ENCODE results near the gene GRIN2A. TPM values are rescaled to one million over a fixed set of nuclear protein-coding genes. Genes with fewer than 3 reads are reported as not detected.

Gene GRIN2A
- polyA plus RNA-seq, 1 donor from 2014 or later, result 0.11 TPM

GRCh38 chr16:9723136-9723535, 459.1 kb downstream of the GRIN2A start:
- no peaks in the 10 kb centered on the region for H3K79me2 ChIP-seq (replicated peaks; ENCODE audit: insufficient read depth, low read length)
- H3K9me3 ChIP-seq (ENCODE audit: low read length), result no peaks in the 10 kb centered on the region
- no peaks in the 10 kb centered on the region for H3K27me3 ChIP-seq (ENCODE audit: insufficient read depth, low read depth, low read length)
- H3K9me2 ChIP-seq (ENCODE audit: insufficient read depth, low read length), result no peaks in the 10 kb centered on the region
- no peaks in the 10 kb centered on the region for H4K20me1 ChIP-seq (ENCODE audit: insufficient read depth)
- no peak overlapping the region for H3K27ac ChIP-seq (ENCODE audit: low read length)
- H3F3A ChIP-seq (ENCODE audit: insufficient read depth, low read length, poor library complexity, severe bottlenecking), result no peaks in the 10 kb centered on the region
- no peak for TF ChIP-seq TAF1 (IDR thresholded peaks at IDR 0.05; ENCODE audit: low read depth)
- no peak for TF ChIP-seq EZH2 (IDR thresholded peaks at IDR 0.05; ENCODE audit: borderline replicate concordance, insufficient read depth, low read length, poor library complexity, severe bottlenecking)
- no peak for TF ChIP-seq MXI1 (conservative IDR thresholded peaks at IDR 0.05; ENCODE audit: poor library complexity, severe bottlenecking)
- TF ChIP-seq REST (IDR thresholded peaks at IDR 0.05; ENCODE audit: borderline replicate concordance), result no peak
- no peak for TF ChIP-seq SMC3 (conservative IDR thresholded peaks at IDR 0.05; ENCODE audit: poor library complexity)
- no peak for TF ChIP-seq EP300 (conservative IDR thresholded peaks at IDR 0.05; ENCODE audit: poor library complexity, severe bottlenecking)
- TF ChIP-seq CTCF (IDR thresholded peaks at IDR 0.05; ENCODE audit: poor library complexity, severe bottlenecking), result no peak
- TF ChIP-seq POLR2AphosphoS5 (IDR thresholded peaks at IDR 0.05), result no peak
- no peak for TF ChIP-seq RAD21 (conservative IDR thresholded peaks at IDR 0.05)
- H3K4me2 ChIP-seq (ENCODE audit: low read length), result no peak overlapping the region
- no peak overlapping the region for H3K9ac ChIP-seq (ENCODE audit: low read length)
- H2AFZ ChIP-seq (ENCODE audit: low read depth, low read length), result no peak overlapping the region
- no peaks in the 10 kb centered on the region for H3K36me3 ChIP-seq (ENCODE audit: insufficient read depth, low read length)
- H3K4me3 ChIP-seq (ENCODE audit: low read length), result no peak overlapping the region

- Histone ChIP-seq H3K79me2 (replicated peaks; ENCODE audit: insufficient read depth, low read length) (no peaks in the 10 kb centered on the region), H3K4me3 (ENCODE audit: low read length) (no peak overlapping the region), H3K9ac (ENCODE audit: low read length) (no peak overlapping the region), H4K20me1 (ENCODE audit: insufficient read depth) (no peaks in the 10 kb centered on the region), H3K9me2 (ENCODE audit: insufficient read depth, low read length) (no peaks in the 10 kb centered on the region), H3K27me3 (ENCODE audit: insufficient read depth, low read depth, low read length) (no peaks in the 10 kb centered on the region), H3K4me2 (ENCODE audit: low read length) (no peak overlapping the region), H3K9me3 (ENCODE audit: low read length) (no peaks in the 10 kb centered on the region), H3K27ac (ENCODE audit: low read length) (no peak overlapping the region), H3F3A (ENCODE audit: insufficient read depth, low read length, poor library complexity, severe bottlenecking) (no peaks in the 10 kb centered on the region), H3K36me3 (ENCODE audit: insufficient read depth, low read length) (no peaks in the 10 kb centered on the region), H2AFZ (ENCODE audit: low read depth, low read length) (no peak overlapping the region)
- TF ChIP-seq EZH2 (IDR thresholded peaks at IDR 0.05; ENCODE audit: borderline replicate concordance, insufficient read depth, low read length, poor library complexity, severe bottlenecking), result no peak
- no peak for TF ChIP-seq CTCF (IDR thresholded peaks at IDR 0.05; ENCODE audit: poor library complexity, severe bottlenecking)
- no peak for TF ChIP-seq RAD21 (conservative IDR thresholded peaks at IDR 0.05)
- TF ChIP-seq SMC3 (conservative IDR thresholded peaks at IDR 0.05; ENCODE audit: poor library complexity), result no peak
- no peak for TF ChIP-seq EP300 (conservative IDR thresholded peaks at IDR 0.05; ENCODE audit: poor library complexity, severe bottlenecking)
- TF ChIP-seq POLR2AphosphoS5 (IDR thresholded peaks at IDR 0.05), result no peak
- TF ChIP-seq REST (IDR thresholded peaks at IDR 0.05; ENCODE audit: borderline replicate concordance), result no peak
- TF ChIP-seq MXI1 (conservative IDR thresholded peaks at IDR 0.05; ENCODE audit: poor library complexity, severe bottlenecking), result no peak
Observed at GRCh38 chr16:9713907-9714306, 468.3 kb downstream of the GRIN2A start.
